Esophagus mucosa (tissue), 1 donor: ENCODE results near the gene SLIT1. TPM values are rescaled to one million over a fixed set of nuclear protein-coding genes. Genes with fewer than 3 reads are reported as not detected.
"Not testable (repeated sequence)": the region's sequence is repeated elsewhere in the genome, so short reads cannot be mapped to it uniquely, and the experiment has no call there.

Source experiments
- ATAC-seq: fragments of 200-7000 bp; cut with Tn5 transposase; one replicate; pipeline ENCODE4 v1.9.1; 2020
- total RNA-seq: library from RNA; stranded (reverse); gene quantifications from one replicate; pipeline ENCODE4 v1.2.4, GENCODE V29; 2023
- donor health status: DM: yes; HTN: yes; CAD: no.

The SLIT1 gene
- total RNA-seq, 1 donor from 2014 or later: 0.16 TPM

GRCh38 chr10:97106207-97106606 lies 79.6 kb downstream of the SLIT1 start:
- no peak for ATAC-seq

GRCh38 chr10:97105303-97105702 lies 80.5 kb downstream of the SLIT1 start:
- ATAC-seq: no peak

GRCh38 chr10:97103316-97104080 lies 82.3 kb downstream of the SLIT1 start:
- no peak for ATAC-seq

- ATAC-seq: no peak
Observed at GRCh38 chr10:97102441-97102840, 83.3 kb downstream of the SLIT1 start.

- no peak for ATAC-seq
Observed at GRCh38 chr10:97101166-97101940, 84.4 kb downstream of the SLIT1 start.

- ATAC-seq: no peak
Observed at GRCh38 chr10:97100657-97101056, 85.1 kb downstream of the SLIT1 start.

- no peak for ATAC-seq
Observed at GRCh38 chr10:97099868-97100267, 85.9 kb downstream of the SLIT1 start.

GRCh38 chr10:97099089-97099488 lies 86.7 kb downstream of the SLIT1 start:
- ATAC-seq: no peak

- no peak for ATAC-seq
Observed at GRCh38 chr10:97097084-97097433, 88.7 kb downstream of the SLIT1 start.

- no peak for ATAC-seq
Observed at GRCh38 chr10:97096261-97097083, 89.3 kb downstream of the SLIT1 start.

GRCh38 chr10:97095701-97096260 lies 90.0 kb downstream of the SLIT1 start:
- ATAC-seq: no peak

- no peak for ATAC-seq
Observed at GRCh38 chr10:97090644-97091043, 95.1 kb downstream of the SLIT1 start.

- ATAC-seq: no peak
Observed at GRCh38 chr10:97090035-97090434, 95.7 kb downstream of the SLIT1 start.

- no peak for ATAC-seq
Observed at GRCh38 chr10:97089209-97089870, 96.4 kb downstream of the SLIT1 start.

- no peak for ATAC-seq
Observed at GRCh38 chr10:97087296-97087695, 98.5 kb downstream of the SLIT1 start.

- ATAC-seq: no peak
Observed at GRCh38 chr10:97086530-97086929, 99.2 kb downstream of the SLIT1 start.

GRCh38 chr10:97083228-97083829 lies 102.4 kb downstream of the SLIT1 start:
- no peak for ATAC-seq

- ATAC-seq: not testable (repeated sequence)
Observed at GRCh38 chr10:97082575-97082974, 103.2 kb downstream of the SLIT1 start.

- ATAC-seq: peak; percentile 67
Observed at GRCh38 chr10:97081621-97082235, 104.0 kb downstream of the SLIT1 start.

- ATAC-seq: no peak
Observed at GRCh38 chr10:97080051-97080776, 105.5 kb downstream of the SLIT1 start.

- ATAC-seq: no peak
Observed at GRCh38 chr10:97079448-97079847, 106.3 kb downstream of the SLIT1 start.
